HepG2 (cell line): Measurements from ENCODE around the gene TNFAIP2. TPM values are rescaled to one million over a fixed set of nuclear protein-coding genes. Genes with fewer than 3 reads are reported as not detected.
A peak's percentile ranks its signal among the peaks of the same experiment; 100 is the strongest.

ENCODE experiments used
- CHD2 ChIP-seq: IDR thresholded peaks from 2 replicates; pipeline ENCODE4 v1.6.1; 2011; ENCODE audit warnings: low read depth, low read length, improper control_type of control experiment
- CHD4 ChIP-seq: fragments of 200-600 bp; sonication (generic); IDR thresholded peaks from 2 replicates; pipeline ENCODE4 v1.7.0; 2017; ENCODE audit warnings: mild to moderate bottlenecking, low read length, borderline replicate concordance
- ETV5 ChIP-seq: IDR thresholded peaks from 2 replicates; pipeline ENCODE4 v1.6.1; 2018; ENCODE audit warnings: missing biosample characterization, missing genetic modification reagents, inconsistent platforms, borderline replicate concordance
- GPBP1L1 ChIP-seq: sonication (generic); formaldehyde crosslinking; IDR thresholded peaks from 2 replicates; pipeline ENCODE4 v1.5.0; 2020; ENCODE audit warnings: mild to moderate bottlenecking, missing genetic modification reagents
- HMGXB4 ChIP-seq, 2 experiments: sonication (generic) in 1 of 2; formaldehyde crosslinking in 1 of 2; IDR thresholded peaks; 2 replicates each; pipeline versions ENCODE4 v1.4.0 to v1.6.1; 2018 to 2020; ENCODE audit warnings: missing genetic modification reagents in 2 of 2, borderline replicate concordance in 1 of 2, low read depth in 1 of 2, mild to moderate bottlenecking in 1 of 2, missing biosample characterization in 1 of 2
- MAFK ChIP-seq, 2 experiments: IDR thresholded peaks in 1 of 2; conservative IDR thresholded peaks in 1 of 2; 2 replicates each; pipeline ENCODE4 v1.6.1; 2011; ENCODE audit warnings: improper control_type of control experiment in 2 of 2, low read length in 2 of 2
- NKX3-1 ChIP-seq: sonication (generic); formaldehyde crosslinking; IDR thresholded peaks from 2 replicates; pipeline ENCODE4 v1.5.0; 2020; ENCODE audit warnings: missing genetic modification reagents
- NR2C2 ChIP-seq: sonication (generic); formaldehyde crosslinking; IDR thresholded peaks from 2 replicates; pipeline ENCODE4 v1.4.0; 2020; ENCODE audit warnings: missing genetic modification reagents, mild to moderate bottlenecking, moderate library complexity, borderline replicate concordance
- PAX8 ChIP-seq: sonication (generic); formaldehyde crosslinking; IDR thresholded peaks from 2 replicates; pipeline ENCODE4 v1.8.0; 2022; ENCODE audit warnings: mild to moderate bottlenecking, missing genetic modification reagents, borderline replicate concordance
- RBFOX2 ChIP-seq: fragments of 200-400 bp; formaldehyde crosslinking; IDR thresholded peaks from 2 replicates; pipeline ENCODE4 v1.6.1; 2017; ENCODE audit warnings: low read depth, mild to moderate bottlenecking, low read length
- TEAD2 ChIP-seq: sonication (generic); formaldehyde crosslinking; IDR thresholded peaks from 2 replicates; pipeline ENCODE4 v1.9.0; 2021; ENCODE audit warnings: missing genetic modification reagents
- ZBTB14 ChIP-seq: sonication (generic); formaldehyde crosslinking; IDR thresholded peaks from 2 replicates; pipeline ENCODE4 v1.4.0; 2020; ENCODE audit warnings: missing genetic modification reagents
- ZNF17 ChIP-seq: sonication (generic); formaldehyde crosslinking; IDR thresholded peaks from 2 replicates; pipeline ENCODE4 v1.5.0; 2020; ENCODE audit warnings: mild to moderate bottlenecking, missing genetic modification reagents
- ZNF230 ChIP-seq: sonication (generic); formaldehyde crosslinking; IDR thresholded peaks from 2 replicates; pipeline ENCODE4 v1.4.0; 2020; ENCODE audit warnings: mild to moderate bottlenecking, missing genetic modification reagents
- ZNF773 ChIP-seq: sonication (generic); formaldehyde crosslinking; IDR thresholded peaks from 2 replicates; pipeline ENCODE4 v1.4.0; 2020; ENCODE audit warnings: missing genetic modification reagents, borderline replicate concordance
- polyA plus RNA-seq, 8 experiments: library from polyadenylated mRNA; depleted of rRNA in 3 of 8; stranded (reverse) in 7 of 8; unstranded in 1 of 8; fragments of >200 nt; fragmentation: Illumina TruSeq in 4 of 8; extraction: Trizol in 4 of 8; gene quantifications; 2 replicates each; pipeline versions ENCODE4 v1.2.1 to v1.2.3, GENCODE V29; 2011 to 2016; ENCODE audit warnings: low read depth in 4 of 8, missing spikeins in 1 of 8, mixed read lengths in 1 of 8; ENCODE audit not compliant: insufficient read depth in 1 of 8
- total RNA-seq, 5 experiments: library from RNA; depleted of rRNA; stranded (reverse); fragments of >200 nt; fragmentation: Illumina TruSeq; extraction: Trizol; gene quantifications; 2 replicates each; pipeline ENCODE4 v1.2.3, GENCODE V29; 2016; ENCODE audit warnings: low read depth in 1 of 5
- TF ChIP-seq, protein P1 (sequence below): sonication (generic); formaldehyde crosslinking; IDR thresholded peaks from 2 replicates; pipeline ENCODE4 v1.5.1; 2020; ENCODE audit warnings: missing genetic modification reagents, mild to moderate bottlenecking, borderline replicate concordance
- TF ChIP-seq, protein P2 (sequence below): sonication (generic); formaldehyde crosslinking; IDR thresholded peaks from 2 replicates; pipeline ENCODE4 v1.4.0; 2020; ENCODE audit warnings: missing genetic modification reagents

TNFAIP2 gene
- total and polyA plus RNA-seq, 2 of the 13 experiments (the other 11 are each of a cell fraction or from before 2014, with no cell fraction given) = 0.46 to 1.5 TPM

- TF ChIP-seq HMGXB4 (CRISPR knock-in tag; IDR thresholded peaks at IDR 0.05; ENCODE audit: borderline replicate concordance in 1 of 2, low read depth in 1 of 2) (peak; percentile 30 to 50; a peak in 2 of 4 replicates), CHD4 (no peak), RBFOX2 (peak; percentile 78), NKX3-1 (0 out of 2 replicates have a peak, but pooled peaks have one; percentile 58), TEAD2 (CRISPR knock-in tag) (no peak), ZNF230 (peak; percentile 82), ZBTB14 (peak; percentile 32; the same call in 1 of the 2 replicates), NR2C2 (CRISPR knock-in tag) (peak; percentile 67), ETV5 (CRISPR knock-in tag) (peak; percentile 81; the same call in 1 of the 2 replicates), GPBP1L1 (CRISPR knock-in tag) (no peak), CHD2 (no peak), MAFK (conservative IDR thresholded peaks at IDR 0.05 in 1 of 2, IDR thresholded peaks at IDR 0.05 in 1 of 2; ENCODE audit: low read length in 2 of 2) (no peak), PAX8 (CRISPR knock-in tag) (peak; percentile 28; the same call in 1 of the 2 replicates), ZNF17 (CRISPR knock-in tag) (no peak), ZNF773 (CRISPR knock-in tag) (no peak; the same call in 1 of the 2 replicates)
- TF ChIP-seq, protein P1, sequence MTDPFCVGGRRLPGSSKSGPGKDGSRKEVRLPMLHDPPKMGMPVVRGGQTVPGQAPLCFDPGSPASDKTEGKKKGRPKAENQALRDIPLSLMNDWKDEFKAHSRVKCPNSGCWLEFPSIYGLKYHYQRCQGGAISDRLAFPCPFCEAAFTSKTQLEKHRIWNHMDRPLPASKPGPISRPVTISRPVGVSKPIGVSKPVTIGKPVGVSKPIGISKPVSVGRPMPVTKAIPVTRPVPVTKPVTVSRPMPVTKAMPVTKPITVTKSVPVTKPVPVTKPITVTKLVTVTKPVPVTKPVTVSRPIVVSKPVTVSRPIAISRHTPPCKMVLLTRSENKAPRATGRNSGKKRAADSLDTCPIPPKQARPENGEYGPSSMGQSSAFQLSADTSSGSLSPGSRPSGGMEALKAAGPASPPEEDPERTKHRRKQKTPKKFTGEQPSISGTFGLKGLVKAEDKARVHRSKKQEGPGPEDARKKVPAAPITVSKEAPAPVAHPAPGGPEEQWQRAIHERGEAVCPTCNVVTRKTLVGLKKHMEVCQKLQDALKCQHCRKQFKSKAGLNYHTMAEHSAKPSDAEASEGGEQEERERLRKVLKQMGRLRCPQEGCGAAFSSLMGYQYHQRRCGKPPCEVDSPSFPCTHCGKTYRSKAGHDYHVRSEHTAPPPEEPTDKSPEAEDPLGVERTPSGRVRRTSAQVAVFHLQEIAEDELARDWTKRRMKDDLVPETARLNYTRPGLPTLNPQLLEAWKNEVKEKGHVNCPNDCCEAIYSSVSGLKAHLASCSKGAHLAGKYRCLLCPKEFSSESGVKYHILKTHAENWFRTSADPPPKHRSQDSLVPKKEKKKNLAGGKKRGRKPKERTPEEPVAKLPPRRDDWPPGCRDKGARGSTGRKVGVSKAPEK (CRISPR knock-in tag) = no peak
- TF ChIP-seq, protein P2, sequence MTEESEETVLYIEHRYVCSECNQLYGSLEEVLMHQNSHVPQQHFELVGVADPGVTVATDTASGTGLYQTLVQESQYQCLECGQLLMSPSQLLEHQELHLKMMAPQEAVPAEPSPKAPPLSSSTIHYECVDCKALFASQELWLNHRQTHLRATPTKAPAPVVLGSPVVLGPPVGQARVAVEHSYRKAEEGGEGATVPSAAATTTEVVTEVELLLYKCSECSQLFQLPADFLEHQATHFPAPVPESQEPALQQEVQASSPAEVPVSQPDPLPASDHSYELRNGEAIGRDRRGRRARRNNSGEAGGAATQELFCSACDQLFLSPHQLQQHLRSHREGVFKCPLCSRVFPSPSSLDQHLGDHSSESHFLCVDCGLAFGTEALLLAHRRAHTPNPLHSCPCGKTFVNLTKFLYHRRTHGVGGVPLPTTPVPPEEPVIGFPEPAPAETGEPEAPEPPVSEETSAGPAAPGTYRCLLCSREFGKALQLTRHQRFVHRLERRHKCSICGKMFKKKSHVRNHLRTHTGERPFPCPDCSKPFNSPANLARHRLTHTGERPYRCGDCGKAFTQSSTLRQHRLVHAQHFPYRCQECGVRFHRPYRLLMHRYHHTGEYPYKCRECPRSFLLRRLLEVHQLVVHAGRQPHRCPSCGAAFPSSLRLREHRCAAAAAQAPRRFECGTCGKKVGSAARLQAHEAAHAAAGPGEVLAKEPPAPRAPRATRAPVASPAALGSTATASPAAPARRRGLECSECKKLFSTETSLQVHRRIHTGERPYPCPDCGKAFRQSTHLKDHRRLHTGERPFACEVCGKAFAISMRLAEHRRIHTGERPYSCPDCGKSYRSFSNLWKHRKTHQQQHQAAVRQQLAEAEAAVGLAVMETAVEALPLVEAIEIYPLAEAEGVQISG (CRISPR knock-in tag) = peak; percentile 52; the same call in 1 of the 2 replicates
Observed at GRCh38 chr14:103103461-103104388, 19.5 kb upstream of the TNFAIP2 start (continued).
